ENCODE measurements around the gene LRRTM3. TPM values are rescaled to one million over a fixed set of nuclear protein-coding genes. Genes with fewer than 3 reads are reported as not detected.

LRRTM3 gene
- total RNA-seq, 1 donor from 2014 or later, result 0.31 TPM

DNA sequence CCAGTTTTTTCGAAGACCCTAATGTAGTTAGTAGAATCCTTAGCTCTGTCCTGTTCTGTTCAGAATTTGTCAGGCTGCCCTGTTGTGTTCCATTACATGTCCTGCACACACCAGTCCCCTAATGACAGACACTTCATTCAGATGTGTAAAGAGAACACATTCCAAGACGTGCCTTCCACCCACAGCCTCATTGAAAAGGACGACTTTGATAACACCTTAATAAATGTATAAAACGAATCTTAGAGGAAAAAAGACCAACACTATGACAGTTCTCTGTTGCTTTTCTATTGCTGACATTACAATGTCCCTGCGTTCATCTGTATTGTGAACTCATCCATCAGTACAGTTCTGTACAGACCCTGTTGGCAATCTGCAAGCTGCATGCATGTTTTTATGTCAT is 3.5 kb downstream of the LRRTM3 start:
- intact Hi-C loops (cut with DNase I), result no loop called here
- DNase-seq (ENCODE audit: low spot score), result no peak

DNA sequence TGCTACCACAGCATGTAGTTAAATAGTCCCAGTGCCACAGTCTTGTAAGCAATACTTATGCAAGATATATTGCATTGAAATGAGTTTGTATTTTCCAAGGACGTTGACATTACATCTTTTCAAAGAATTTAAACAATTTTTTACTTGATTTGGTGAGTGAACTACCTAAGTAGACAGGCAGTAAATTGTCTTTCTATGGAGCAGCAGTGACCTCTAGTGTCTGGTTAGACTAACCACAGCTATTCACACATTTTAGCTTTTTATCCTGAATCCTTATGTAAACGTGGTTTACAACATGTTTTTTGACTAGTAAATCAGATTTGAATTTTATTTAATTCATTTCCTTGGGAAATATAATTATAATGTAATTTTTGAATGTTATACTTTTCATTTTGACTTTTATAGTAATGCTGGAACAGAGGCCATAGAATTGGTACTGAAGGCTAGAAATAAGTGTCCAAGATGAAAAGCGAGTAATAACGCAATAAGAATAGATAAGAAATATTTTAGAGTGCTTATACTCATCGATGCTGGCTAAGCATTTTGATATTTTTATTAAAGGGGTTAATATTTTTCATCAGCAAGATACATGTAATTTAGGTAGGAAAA is 5.6 kb downstream of the LRRTM3 start:
- ATAC-seq (peak; percentile 53), DNase-seq (ENCODE audit: low spot score) (no peak)
- intact Hi-C loops (cut with DNase I), result no loop called here

More for the DNA sequence above, 3.5 kb downstream of the LRRTM3 start:
- ATAC-seq, result no peak

DNA sequence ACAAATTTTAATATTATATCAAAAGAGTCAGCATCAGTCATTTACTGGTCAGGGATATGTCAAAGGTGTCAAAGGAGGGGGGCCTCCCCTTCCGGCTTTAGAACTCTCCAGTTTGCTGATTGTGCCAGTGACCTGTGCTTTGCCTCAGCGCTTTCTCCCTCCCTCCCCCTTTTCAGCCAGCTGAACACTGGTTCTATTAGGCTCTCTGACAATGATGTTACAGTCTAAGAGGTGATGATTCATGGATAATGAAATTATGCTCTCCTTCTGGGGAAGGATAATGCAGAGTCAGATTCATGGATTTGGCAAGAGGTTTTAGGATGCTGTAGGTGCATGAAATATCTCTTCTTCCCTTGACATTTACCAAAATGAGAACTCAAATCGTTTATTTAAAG is 6.1 kb downstream of the LRRTM3 start:
- intact Hi-C loops (cut with DNase I), result no loop called here
- ATAC-seq (no peak), DNase-seq (ENCODE audit: low spot score) (no peak)

DNA sequence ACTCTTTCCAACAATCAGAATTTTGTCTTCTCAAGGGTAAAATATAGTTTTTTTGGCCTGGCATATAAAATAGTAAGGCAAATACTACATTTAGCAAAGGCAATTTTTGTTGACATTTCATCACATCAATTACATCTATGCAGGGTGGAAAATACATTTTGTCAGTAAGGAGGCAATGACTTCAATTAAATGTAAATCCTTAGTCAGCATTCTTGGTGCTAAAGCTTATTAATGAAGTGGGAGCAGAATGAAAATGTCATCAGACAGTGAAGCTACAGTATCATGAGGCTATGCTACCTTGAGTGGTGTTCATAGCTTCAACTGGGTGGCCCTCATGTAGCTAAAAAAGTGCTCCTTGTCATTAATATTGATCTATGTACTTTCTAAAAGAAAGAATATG is 8.9 kb downstream of the LRRTM3 start:
- intact Hi-C loops (cut with DNase I), result no loop called here
- no peak for ATAC-seq
- no peak for DNase-seq (ENCODE audit: low spot score)

DNA sequence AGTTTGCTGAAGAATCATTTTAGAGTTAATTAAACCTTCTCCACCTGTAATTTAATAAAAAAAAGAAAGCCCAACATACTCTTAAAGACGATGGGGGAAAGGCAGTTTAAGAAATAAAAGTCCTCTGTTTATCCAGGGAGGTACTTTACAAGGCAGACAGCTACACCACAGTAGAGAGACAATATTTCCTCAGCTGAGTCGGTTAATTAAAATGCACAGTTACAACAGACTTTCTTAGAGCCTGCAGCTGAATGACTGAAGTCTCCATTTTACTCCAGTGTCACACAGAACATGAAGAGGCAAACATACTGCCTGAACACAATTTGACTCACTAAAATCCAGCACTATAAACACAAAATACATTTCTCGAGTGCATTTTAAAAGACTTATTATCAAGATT is 15.1 kb downstream of the LRRTM3 start:
- ATAC-seq (no peak), DNase-seq (ENCODE audit: low spot score) (no peak)
- intact Hi-C loops (cut with DNase I), result no loop called here

DNA sequence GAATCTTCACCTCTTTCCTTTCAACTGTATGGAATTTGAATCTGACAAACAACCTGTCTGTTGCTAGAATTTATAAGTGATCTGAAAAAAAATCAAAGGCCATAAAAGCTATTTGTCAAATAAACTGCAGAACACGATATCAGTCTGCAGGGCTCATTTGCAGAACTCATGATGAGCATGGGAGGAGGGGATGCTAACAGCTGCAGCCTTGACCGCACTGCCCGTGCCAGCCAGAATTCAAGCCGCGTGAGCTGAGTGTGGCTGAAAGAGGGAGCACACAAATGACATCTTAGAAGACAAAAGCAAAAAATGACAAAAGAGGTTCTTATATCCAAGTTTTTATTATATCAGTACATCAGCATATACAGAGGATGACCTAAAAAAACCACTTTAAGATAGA is 15.7 kb downstream of the LRRTM3 start:
- intact Hi-C loops (cut with DNase I), result no loop called here

DNA sequence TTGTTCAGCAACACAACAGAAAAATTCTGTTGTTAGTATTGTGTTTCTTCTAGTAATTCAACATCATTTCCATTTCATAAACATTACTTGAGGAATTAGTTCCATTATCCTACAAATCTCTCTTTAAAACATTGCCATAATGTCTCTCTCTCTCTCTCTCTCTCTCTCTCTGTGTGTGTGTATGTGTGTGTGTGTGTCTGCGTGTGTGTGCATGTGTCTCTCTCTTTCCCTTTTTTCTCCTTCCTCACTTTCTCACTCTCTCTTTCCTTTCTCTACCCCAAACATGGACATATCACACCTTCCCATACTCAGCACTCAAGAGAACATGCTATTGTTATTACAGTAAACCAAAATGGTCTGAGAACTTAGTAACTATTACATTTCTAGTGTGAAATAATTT is 16.6 kb downstream of the LRRTM3 start:
- no peak for ATAC-seq
- intact Hi-C loops (cut with DNase I), result no loop called here

More for the DNA sequence above, 15.7 kb downstream of the LRRTM3 start:
- ATAC-seq (no peak), DNase-seq (ENCODE audit: low spot score) (no peak)

DNA sequence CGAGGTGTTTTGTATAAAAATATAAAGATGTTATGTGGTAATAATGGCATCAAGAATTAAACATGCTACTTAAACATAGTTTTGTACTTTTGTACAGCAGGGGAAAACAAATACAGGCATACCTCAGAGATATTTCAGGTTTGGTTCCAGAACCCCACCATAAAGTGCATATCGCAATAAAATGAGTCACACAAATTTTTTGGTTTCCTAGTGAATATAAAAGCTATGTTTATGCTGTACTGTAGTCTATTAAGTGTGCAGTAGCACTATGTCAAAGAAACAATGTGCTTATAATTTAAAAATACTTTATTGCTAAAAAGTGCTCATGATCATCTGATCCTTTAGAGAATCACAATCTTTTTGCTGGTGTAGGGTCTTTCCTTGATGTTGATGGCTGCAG is 17.8 kb downstream of the LRRTM3 start:
- DNase-seq (ENCODE audit: low spot score) (no peak), ATAC-seq (no peak)
- intact Hi-C loops (cut with DNase I), result no loop called here

More for the DNA sequence above, 16.6 kb downstream of the LRRTM3 start:
- no peak for DNase-seq (ENCODE audit: low spot score)

DNA sequence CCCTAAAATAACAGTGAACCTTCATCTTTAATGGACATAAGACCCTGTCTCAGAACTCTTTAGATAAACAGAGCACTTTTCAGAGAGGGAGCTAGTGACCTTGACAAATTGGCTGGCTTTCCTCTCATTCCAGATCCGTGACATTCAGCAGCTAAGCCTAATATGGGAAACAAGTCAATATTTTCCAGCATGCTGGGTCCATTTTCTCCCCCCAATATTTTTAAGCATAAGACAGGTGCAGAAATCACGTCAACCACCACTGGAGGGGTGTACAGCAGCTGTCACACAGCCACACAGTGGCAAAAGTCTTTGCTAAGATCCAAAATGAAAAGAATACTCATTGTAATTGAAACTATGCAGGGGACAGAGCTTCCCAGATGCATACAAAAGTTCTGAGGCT is 26.1 kb downstream of the LRRTM3 start:
- no peak for DNase-seq (ENCODE audit: low spot score)
- intact Hi-C loops (cut with DNase I), result no loop called here
- ATAC-seq, result no peak

DNA sequence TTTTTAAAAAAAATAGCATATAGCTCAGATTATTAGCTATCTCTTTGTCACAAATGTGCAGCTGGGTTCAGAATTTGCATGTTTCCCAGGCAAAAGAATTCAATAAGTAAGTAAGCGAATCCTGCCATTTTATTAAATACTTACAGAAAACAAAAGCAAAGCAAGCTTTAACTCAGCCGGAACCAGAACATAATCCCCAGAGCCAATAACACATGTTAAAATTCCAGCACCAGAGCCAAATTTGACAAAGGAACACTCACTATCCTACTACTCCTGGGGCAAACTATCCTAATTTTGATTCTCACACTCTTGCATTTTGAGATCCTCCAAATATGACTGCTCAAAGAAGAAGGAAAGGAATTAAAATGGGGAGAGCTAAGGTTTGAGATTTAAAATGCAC is 32.6 kb downstream of the LRRTM3 start:
- no peak for DNase-seq (ENCODE audit: low spot score)
- intact Hi-C loops (cut with DNase I), result no loop called here
- ATAC-seq, result peak; percentile 42

DNA sequence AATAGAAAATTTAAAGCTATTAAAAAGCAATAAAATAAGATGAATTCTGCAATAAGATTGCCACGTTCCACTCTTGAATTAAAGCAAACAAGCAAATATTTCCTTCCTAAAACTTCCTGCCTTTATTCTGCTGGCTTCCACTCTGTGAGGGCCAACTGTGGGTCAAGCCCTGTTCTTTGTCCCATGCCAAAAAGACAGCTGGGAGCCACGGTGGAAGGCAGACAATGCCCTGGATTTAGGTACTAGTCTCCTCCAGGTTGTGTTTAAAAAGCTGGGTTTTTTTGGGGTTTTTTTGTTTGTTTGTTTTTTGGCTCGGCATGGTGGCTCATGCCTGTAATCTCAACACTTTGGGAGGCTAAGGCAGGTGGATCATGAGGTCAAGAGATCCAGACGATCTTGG is 39.1 kb downstream of the LRRTM3 start:
- intact Hi-C loops (cut with DNase I), result no loop called here
- ATAC-seq (no peak), DNase-seq (ENCODE audit: low spot score) (no peak)

DNA sequence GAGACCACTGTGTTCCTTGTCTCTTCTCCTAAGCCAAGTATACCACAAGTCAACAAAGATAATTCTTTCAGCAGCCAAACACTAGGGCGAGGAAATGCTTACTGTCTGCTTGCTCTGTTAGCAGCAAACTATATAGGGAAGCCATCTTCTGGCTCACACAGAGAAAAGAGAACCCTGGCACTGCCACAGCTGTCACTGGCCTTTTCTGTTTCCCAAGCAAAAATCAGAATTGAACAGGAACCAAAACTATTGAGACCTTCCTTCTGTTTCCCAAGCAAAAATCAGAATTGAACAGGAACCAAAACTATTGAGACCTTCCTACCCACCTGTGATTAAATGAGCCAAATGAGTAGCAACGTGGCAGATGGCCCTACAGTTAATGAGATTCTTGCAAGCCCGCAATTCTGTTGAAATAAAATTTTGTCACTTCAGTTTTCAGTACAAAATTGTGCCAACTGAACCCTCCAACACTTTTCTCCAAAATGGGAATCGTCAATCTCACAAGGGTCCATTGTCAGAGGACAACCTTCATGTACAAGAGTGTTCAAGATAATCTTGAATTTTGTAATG is 54.5 kb downstream of the LRRTM3 start:
- intact Hi-C loops (cut with DNase I), result no loop called here
- no peak for ATAC-seq

DNA sequence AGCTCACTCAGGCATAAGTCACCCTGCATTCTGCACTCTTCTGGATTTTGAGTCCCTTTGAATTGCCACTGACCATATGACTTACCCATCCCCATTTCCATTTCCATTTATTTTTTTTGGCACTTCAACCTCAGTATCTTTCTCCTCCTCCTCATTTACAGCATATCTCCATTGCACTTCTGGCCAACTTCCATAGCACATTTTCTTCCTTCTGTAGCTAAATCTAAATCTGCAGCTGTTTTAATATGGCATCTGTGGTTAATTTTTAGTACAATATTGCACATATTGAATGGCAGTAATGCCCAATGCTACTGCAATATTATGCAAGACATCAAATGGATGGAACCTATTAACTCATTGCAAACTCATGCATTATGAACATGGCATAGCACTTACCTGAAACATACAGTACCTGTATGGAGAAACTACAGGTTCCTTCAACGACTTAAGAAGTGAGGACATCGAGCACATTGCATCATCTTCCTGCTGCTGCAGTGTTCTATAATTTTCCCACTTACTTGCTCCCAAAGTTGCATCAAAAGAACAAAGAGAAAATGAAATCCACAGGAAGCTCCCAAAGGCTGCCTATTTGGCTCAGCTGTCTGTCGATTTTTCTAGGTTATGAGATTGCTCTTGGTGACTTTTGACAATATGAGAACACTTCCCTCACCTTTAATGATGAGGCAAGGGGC is 55.7 kb downstream of the LRRTM3 start:
- intact Hi-C loops (cut with DNase I), result no loop called here
- ATAC-seq (no peak), DNase-seq (ENCODE audit: low spot score) (no peak)

More for the DNA sequence above, 54.5 kb downstream of the LRRTM3 start:
- no peak for DNase-seq (ENCODE audit: low spot score)

DNA sequence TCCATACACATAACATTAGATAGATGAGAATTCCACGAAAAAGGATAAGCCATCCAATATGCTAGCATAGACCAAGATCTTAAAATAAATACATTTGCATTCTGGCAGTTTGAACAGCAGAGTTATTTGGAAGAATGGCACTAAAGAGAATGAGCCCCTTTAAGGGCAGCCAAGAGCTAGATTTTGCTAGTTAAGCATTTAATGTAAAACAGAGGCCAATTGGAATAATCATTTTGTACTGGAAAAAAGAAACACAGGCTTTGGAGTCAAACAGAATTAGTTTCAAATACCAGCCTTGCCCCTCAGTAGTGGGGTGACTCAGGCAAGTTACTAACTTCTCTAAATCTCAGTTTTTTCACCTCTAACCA is 56.2 kb downstream of the LRRTM3 start:
- intact Hi-C loops (cut with DNase I), result no loop called here
- no peak for DNase-seq (ENCODE audit: low spot score)
- no peak for ATAC-seq

DNA sequence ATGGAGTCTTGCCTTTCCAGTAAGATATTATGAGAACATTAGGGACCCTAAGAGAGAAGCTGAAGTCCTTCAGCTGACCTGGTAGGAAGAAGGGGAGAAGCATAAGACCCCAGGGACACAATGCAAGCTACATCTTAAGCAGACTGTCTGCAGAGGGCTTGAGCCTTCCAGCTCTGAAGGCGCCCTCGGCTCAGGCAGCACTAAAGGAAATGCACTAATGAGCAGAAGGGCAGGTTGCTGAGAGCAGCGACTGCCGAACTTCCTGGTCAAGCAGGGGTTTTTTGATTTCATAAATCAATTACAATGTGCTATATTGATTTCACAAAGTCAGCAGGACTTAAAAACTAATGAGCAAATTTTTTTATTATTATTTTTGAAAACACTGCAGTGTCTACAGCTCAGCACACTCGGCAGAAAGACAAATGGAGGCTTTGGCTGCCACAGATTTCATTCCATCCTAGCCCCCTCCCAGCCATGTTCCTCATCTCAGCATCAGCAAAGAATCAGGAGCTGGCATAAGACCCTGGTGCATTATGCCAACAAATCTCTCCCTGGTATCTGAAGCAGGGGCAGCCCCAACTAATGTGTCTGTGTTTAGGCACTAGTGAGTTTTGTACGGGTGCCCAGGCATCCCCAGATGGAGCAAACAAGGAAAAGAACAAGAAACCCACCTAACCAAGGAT is 57.1 kb downstream of the LRRTM3 start:
- intact Hi-C loops (cut with DNase I), result no loop called here
- DNase-seq (ENCODE audit: low spot score) (no peak), ATAC-seq (no peak)

DNA sequence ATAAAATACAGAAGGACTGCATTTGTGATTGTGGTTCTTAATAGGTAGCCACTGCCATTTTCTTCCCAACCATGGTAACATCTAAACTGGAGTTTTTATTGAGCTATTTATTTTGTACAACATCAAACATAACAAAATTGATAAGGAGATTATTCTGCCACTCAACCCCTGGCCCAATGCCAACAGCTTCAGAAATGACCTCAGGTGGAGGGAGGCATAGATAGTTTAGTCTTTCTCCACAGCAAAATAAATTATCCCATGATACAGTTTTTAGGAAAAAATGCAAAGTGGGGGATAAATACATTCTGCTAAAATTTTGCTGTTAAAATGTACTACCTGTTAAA is 57.6 kb downstream of the LRRTM3 start:
- ATAC-seq (no peak), DNase-seq (ENCODE audit: low spot score) (no peak)
- intact Hi-C loops (cut with DNase I), result no loop called here

DNA sequence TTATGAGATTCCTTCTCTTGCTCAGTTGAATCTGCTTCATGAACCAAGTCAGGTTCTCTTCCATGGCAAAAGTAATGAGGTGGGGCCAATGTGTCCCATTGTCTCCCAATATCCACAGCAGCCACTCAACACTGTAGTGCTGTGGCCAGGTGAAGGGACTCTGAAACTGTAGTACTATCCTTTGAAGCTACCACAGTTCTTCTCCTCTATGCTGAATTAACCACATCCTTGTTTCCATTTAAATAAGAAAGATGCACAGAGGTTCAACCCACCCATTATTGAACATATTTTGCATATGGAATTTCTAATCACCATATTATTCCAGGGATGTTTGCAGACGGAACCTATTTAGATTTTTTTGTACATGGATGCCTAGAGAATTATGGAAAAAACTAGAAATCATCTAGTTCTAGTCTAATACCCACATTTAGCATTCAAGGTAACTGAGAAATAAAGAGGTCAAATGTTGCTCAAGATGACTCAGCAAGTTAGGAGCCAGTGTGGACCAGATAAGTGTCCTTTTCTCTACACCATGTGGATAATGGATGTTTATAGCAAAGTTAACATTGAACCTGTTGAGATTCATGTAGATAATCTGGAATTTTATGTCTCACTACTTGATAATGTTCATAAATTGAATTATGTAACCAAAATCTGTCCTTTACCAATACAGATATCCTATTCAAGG is 64.5 kb downstream of the LRRTM3 start:
- DNase-seq (ENCODE audit: low spot score) (no peak), ATAC-seq (no peak)
- intact Hi-C loops (cut with DNase I), result no loop called here

DNA sequence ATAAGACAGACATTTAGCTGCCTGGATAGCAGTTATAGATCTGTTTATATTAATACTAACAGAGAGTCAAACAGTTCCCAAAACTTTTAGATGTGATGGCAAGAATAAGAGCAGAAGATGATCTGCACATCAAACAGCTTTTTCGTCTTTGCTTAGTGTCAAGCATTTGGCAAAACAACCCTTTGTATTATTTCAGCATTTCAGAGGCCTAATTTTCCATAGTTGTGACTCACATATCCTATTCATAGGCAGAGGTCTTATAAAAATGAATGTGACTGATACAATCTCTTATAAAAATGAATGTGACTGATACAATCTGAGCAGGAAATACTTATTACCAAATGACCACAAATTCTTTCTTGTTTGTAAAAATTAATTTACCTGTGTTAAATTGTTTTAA is 71.2 kb downstream of the LRRTM3 start:
- intact Hi-C loops (cut with DNase I), result no loop called here
- ATAC-seq (no peak), DNase-seq (ENCODE audit: low spot score) (no peak)

DNA sequence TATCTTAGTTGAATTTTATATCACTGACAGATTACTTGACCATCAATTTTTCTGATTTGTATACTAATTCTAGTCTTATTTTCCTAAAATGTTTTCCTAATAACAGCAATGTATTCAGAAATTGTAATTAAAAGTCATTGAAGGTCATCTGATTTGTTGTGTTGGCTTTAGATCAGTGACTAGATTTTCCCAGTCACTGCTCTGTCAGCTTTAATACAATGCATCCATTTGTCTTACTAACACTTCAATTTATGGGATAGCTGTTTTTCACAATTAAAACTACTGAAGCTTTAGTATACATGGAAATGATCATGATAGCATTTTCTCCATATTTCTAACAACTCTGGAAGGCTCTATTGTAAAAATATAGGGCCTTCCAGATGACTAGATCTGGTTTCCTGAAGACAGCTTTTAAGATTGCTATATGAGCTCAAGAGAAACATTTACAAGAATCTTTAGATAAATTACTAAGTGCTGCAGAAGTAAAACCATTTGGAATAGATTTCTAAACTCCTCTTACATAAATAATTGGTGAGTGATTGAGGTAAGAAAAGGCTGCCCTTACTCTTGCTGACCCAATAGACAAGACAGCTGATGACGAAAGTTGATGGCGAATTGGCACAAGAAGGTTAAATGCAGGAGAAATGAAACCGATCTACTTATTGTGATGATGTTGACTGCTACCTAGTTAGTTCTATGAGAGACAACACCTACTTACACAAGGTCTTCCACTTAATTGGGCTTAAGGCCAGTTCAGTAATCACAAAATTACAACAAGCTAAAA is 74.1 kb downstream of the LRRTM3 start:
- no peak for DNase-seq (ENCODE audit: low spot score)
- no peak for ATAC-seq
- intact Hi-C loops (cut with DNase I), result no loop called here
